ENCODE measurements around the gene CD59.

GRCh38 chr11:33777906-33778305, 41.7 kb upstream of the CD59 start:
- TF ChIP-seq CTCF (IDR thresholded peaks at IDR 0.05; ENCODE audit: borderline replicate concordance, extremely low read depth, low read length, poor library complexity, severe bottlenecking) (no peak), EZH2 (IDR thresholded peaks at IDR 0.05; ENCODE audit: borderline replicate concordance, low read depth, low read length, severe bottlenecking) (no peak)

All from DND-41 (cell line).